Activated CD8-positive, alpha-beta memory T cell treated with anti-CD3 and anti-CD28 coated beads for 36 hours (primary cell): Measurements from ENCODE around the gene ATG9B. TPM values are rescaled to one million over a fixed set of nuclear protein-coding genes. Genes with fewer than 3 reads are reported as not detected.

ENCODE experiments used
- CTCF ChIA-PET: fragments of 350-600 bp; sonication (Branson Sonifier 250); formaldehyde crosslinking; loops from one replicate; lab custom pipeline; 2021; ENCODE audit warnings: antibody characterized with exemption; lab: Charles Lee
- POLR2A ChIA-PET: fragments of 350-600 bp; sonication (Branson Sonifier 250); formaldehyde crosslinking; loops from one replicate; lab custom pipeline; 2021; ENCODE audit warnings: antibody characterized with exemption; lab: Charles Lee
- total RNA-seq, 2 experiments: library from RNA; stranded (reverse); gene quantifications; one replicate each; pipeline ENCODE4 v1.2.3, GENCODE V29; 2021

ATG9B gene
- total RNA-seq, 2 experiments from 2014 or later = 6.3 to 7.7 TPM

- ChIA-PET CTCF (interaction anchor here (1.1 to 1.9 kb wide), 4 partner anchors 8 to 73 kb away, joined by 3 to 8 read pairs (median 3); no protein-coding TSS in a partner anchor), POLR2A (no interaction called here)
Measured at GRCh38 chr7:150971242-150972022, 52.9 kb downstream of the ATG9B start.

- CTCF ChIA-PET = interaction anchor here (0.7 to 1.9 kb wide), 6 partner anchors 9 to 72 kb away, joined by 3 to 8 read pairs (median 3); no protein-coding TSS in a partner anchor
- POLR2A ChIA-PET = no interaction called here
Measured at GRCh38 chr7:150970424-150970823, 53.9 kb downstream of the ATG9B start.

- ChIA-PET CTCF (interaction anchor here (0.7 to 1.2 kb wide), 2 partner anchors 20 to 36 kb away, joined by 3 read pairs; no protein-coding TSS in a partner anchor), POLR2A (no interaction called here)
Measured at GRCh38 chr7:150969475-150969874, 54.8 kb downstream of the ATG9B start.

- CTCF ChIA-PET = interaction anchor here (0.6 to 1.2 kb wide), 3 partner anchors 18 to 37 kb away, joined by 3 to 4 read pairs (median 3); no protein-coding TSS in a partner anchor
- POLR2A ChIA-PET = no interaction called here
Measured at GRCh38 chr7:150968734-150969372, 55.4 kb downstream of the ATG9B start.

GRCh38 chr7:150968056-150968733 lies 56.1 kb downstream of the ATG9B start:
- CTCF ChIA-PET = interaction anchor here (1.2 to 1.4 kb wide), 2 partner anchors 18 to 61 kb away, joined by 3 to 4 read pairs; no protein-coding TSS in a partner anchor

GRCh38 chr7:150967349-150967748 lies 56.9 kb downstream of the ATG9B start:
- POLR2A ChIA-PET = no interaction called here
- CTCF ChIA-PET = interaction anchor here (1.2 to 1.4 kb wide), 2 partner anchors 19 to 61 kb away, joined by 3 to 4 read pairs; no protein-coding TSS in a partner anchor

More at GRCh38 chr7:150968056-150968733, 56.1 kb downstream of the ATG9B start:
- POLR2A ChIA-PET = no interaction called here

GRCh38 chr7:150966002-150966401 lies 58.3 kb downstream of the ATG9B start:
- CTCF ChIA-PET = no interaction called here
- POLR2A ChIA-PET = no interaction called here

- CTCF ChIA-PET = interaction anchor here (1.2 to 1.9 kb wide), 2 partner anchors 21 to 53 kb away, joined by 5 to 6 read pairs; no protein-coding TSS in a partner anchor
- POLR2A ChIA-PET = no interaction called here
Measured at GRCh38 chr7:150965273-150965830, 58.9 kb downstream of the ATG9B start.

Other genes with a start within 250 kb of the ATG9B start
- not detected for gene TMEM176B, start 224.1 kb downstream of the ATG9B start, total RNA-seq
- gene TMEM176A, start 223.7 kb downstream of the ATG9B start, total RNA-seq = not detected
- not detected for gene AOC1, start 172.0 kb downstream of the ATG9B start, total RNA-seq
- gene KCNH2, start 46.2 kb downstream of the ATG9B start, total RNA-seq = under 1 TPM; 0.11 to 0.13 TPM
- 1 to 10 TPM; 9.1 to 9.7 TPM for gene NOS3, start 33.5 kb downstream of the ATG9B start, total RNA-seq
- 10 to 100 TPM; 55.8 to 56.4 TPM for gene ABCB8, start 4.0 kb upstream of the ATG9B start, total RNA-seq
- gene ASIC3, start 24.0 kb upstream of the ATG9B start, total RNA-seq = 1 to 10 TPM; 2.9 to 3.6 TPM
- gene CDK5, start 33.4 kb upstream of the ATG9B start, total RNA-seq = 10 to 100 TPM; 19.0 to 21.2 TPM
- 100 to 1,000 TPM; 118 to 120 TPM for gene SLC4A2, start 35.1 kb upstream of the ATG9B start, total RNA-seq
- gene FASTK, start 56.3 kb upstream of the ATG9B start, total RNA-seq = 10 to 100 TPM; 78.3 to 84.4 TPM
- gene TMUB1, start 59.0 kb upstream of the ATG9B start, total RNA-seq = 10 to 100 TPM; 77.4 to 79.7 TPM
- gene AGAP3, start 62.0 kb upstream of the ATG9B start, total RNA-seq = 10 to 100 TPM; 41.2 to 48.5 TPM
- gene GBX1, start 143.2 kb upstream of the ATG9B start, total RNA-seq = not detected
- not detected for gene ASB10, start 162.8 kb upstream of the ATG9B start, total RNA-seq
- gene H2BK1, start 186.0 kb upstream of the ATG9B start, total RNA-seq = not detected
- 10 to 100 TPM; 86.5 to 96.8 TPM for gene ABCF2, start 202.7 kb upstream of the ATG9B start, total RNA-seq
- 10 to 100 TPM; 34.4 to 35.0 TPM for gene CHPF2, start 208.0 kb upstream of the ATG9B start, total RNA-seq
- gene SMARCD3, start 224.2 kb upstream of the ATG9B start, total RNA-seq = 1 to 10 TPM; 1.3 to 2.9 TPM